Lower lobe of right lung (tissue), 2 donors: ENCODE data around the gene ELL. TPM values are rescaled to one million over a fixed set of nuclear protein-coding genes. Genes with fewer than 3 reads are reported as not detected.
A peak's percentile ranks its signal among the peaks of the same experiment; 100 is the strongest.

Experiments
- ATAC-seq, 2 donors: fragments of 200-7000 bp; cut with Tn5 transposase; one replicate each; pipeline ENCODE4 v1.9.1; 2020 to 2022; ENCODE audit warnings: mild to moderate bottlenecking in 2 of 2, moderate library complexity in 2 of 2
- DNase-seq: peaks from one replicate; pipeline ENCODE4 v3.0.0-alpha.2; 2020
- H3K27ac ChIP-seq: fragments of 200-600 bp; one replicate; pipeline ENCODE4 v1.8.0; 2022
- H3K27me3 ChIP-seq: fragments of 200-600 bp; one replicate; pipeline ENCODE4 v1.8.0; 2022; ENCODE audit warnings: low read depth
- H3K36me3 ChIP-seq: fragments of 200-600 bp; one replicate; pipeline ENCODE4 v1.8.0; 2022; ENCODE audit warnings: mild to moderate bottlenecking
- H3K4me1 ChIP-seq: fragments of 200-600 bp; one replicate; pipeline ENCODE4 v1.8.0; 2022
- H3K4me3 ChIP-seq: fragments of 200-600 bp; one replicate; pipeline ENCODE4 v1.8.0; 2022; ENCODE audit warnings: mild to moderate bottlenecking
- H3K9me3 ChIP-seq: fragments of 200-600 bp; one replicate; pipeline ENCODE4 v1.8.0; 2022
- CTCF ChIP-seq: fragments of 200-600 bp; IDR thresholded peaks from one replicate; pipeline ENCODE4 v1.8.0; 2022; ENCODE audit warnings: antibody characterized with exemption, mild to moderate bottlenecking
- intact Hi-C: fragments of 100-400 bp; cut with DNase I; formaldehyde crosslinking; loops from one replicate; pipeline ENCODE4 v1.11.0; 2022
- total RNA-seq: library from RNA; stranded (reverse); fragmentation: NEBNext Ultra II Directional; extraction: Animal tissue kit (Norgen Biotek cat#: 25700); gene quantifications from one replicate; pipeline ENCODE4 v1.2.1, GENCODE V29; 2021
- donor health status: DM: no; HTN: yes; CAD: no; lungs with severe emphysema.

ELL gene
- total RNA-seq, 1 donor from 2014 or later = 19.7 TPM

- peak overlapping the region; percentile 65 for H3K27ac ChIP-seq
- no peaks in the 10 kb centered on the region for H3K27me3 ChIP-seq
- no peak for DNase-seq
- peaks cover 28% of the 10 kb centered on the region for H3K36me3 ChIP-seq
- TF ChIP-seq CTCF = no peak
- H3K4me1 ChIP-seq = peaks cover 34% of the 10 kb centered on the region
- no peak for ATAC-seq
- H3K4me3 ChIP-seq = no peak overlapping the region
- no peaks in the 10 kb centered on the region for H3K9me3 ChIP-seq
- intact Hi-C loops = no loop called here
Measured at GRCh38 chr19:18439025-18439909, 82.6 kb downstream of the ELL start.

GRCh38 chr19:18438331-18439024, 83.4 kb downstream of the ELL start:
- intact Hi-C loops = no loop called here
- Histone ChIP-seq H3K27ac (peak overlapping the region; percentile 65), H3K27me3 (no peaks in the 10 kb centered on the region), H3K9me3 (no peaks in the 10 kb centered on the region), H3K36me3 (peaks cover 20% of the 10 kb centered on the region), H3K4me1 (peaks cover 37% of the 10 kb centered on the region), H3K4me3 (peak overlapping the region; percentile 64)
- TF ChIP-seq CTCF = no peak
- ATAC-seq (peak in 1 of 2 donors; percentile 1), DNase-seq (no peak)

GRCh38 chr19:18437491-18438330, 84.2 kb downstream of the ELL start, which contains the start of gene ISYNA1:
ISYNA1 (minus strand) TSS chr19:18438133; CDS start chr19:18437979, 154 bp downstream.
- H3K27me3 ChIP-seq = no peaks in the 10 kb centered on the region
- H3K4me3 ChIP-seq = peak within 1 kb of the TSS; percentile 64
- H3K9me3 ChIP-seq = no peaks in the 10 kb centered on the region
- peak within 1 kb of the TSS; percentile 65 for H3K27ac ChIP-seq
- H3K4me1 ChIP-seq = peaks cover 44% of the 10 kb centered on the region
- H3K36me3 ChIP-seq = peaks cover 13% of the 10 kb centered on the region
- peak; percentile 72 for DNase-seq
- peak; percentile 44 to 47 for ATAC-seq
- intact Hi-C loops = no loop called here
- TF ChIP-seq CTCF = no peak

DNA sequence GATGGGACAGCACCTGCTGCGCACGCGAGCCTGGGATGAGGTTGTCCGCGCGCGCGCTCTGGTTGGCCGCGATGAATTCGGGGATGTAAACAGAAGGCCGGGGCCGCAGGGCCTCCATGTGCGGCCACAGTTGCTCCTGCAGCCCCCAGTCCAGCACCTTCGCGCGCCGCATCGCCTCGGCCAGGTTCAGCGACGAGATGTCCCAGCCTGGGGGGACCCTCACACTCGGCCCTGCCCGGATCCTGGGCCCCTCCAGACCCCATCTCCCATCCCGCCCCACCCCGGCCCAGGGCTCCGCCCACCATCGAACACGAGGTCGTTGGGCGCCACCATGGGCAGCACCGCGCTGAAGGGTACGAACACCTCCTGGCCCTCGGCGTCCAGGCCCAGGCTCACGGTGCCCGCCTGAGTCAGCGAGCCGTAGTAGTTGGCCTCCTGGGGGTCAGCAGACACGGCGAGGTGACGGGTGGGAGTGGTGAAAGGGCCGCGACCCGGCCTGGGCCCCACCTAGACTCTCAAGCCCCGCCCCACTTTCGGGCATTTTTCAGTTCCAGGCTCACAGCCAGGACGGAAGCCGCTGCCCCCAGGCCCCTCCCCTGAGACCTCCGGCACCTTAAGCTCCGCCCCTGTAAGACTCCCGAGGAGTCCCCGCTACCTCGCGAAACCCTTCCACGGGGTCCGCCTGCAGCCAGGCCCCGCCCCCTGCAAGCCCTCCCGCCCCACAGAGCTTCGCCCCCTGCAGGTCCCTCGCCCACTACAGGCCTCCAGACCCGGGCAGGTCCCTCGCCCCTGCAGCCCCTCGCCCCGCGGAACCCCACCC, 85.0 kb downstream of the ELL start:
- H3K36me3 ChIP-seq = peaks cover 13% of the 10 kb centered on the region
- H3K4me3 ChIP-seq = peak overlapping the region; percentile 64
- DNase-seq (peak; percentile 82), ATAC-seq (peak; percentile 62 to 68)
- no peaks in the 10 kb centered on the region for H3K27me3 ChIP-seq
- TF ChIP-seq CTCF = no peak
- peak overlapping the region; percentile 56 for H3K27ac ChIP-seq
- H3K9me3 ChIP-seq = no peaks in the 10 kb centered on the region
- peaks cover 46% of the 10 kb centered on the region for H3K4me1 ChIP-seq
- intact Hi-C loops = no loop called here
